ENCODE data around the gene SNTG2. TPM values are rescaled to one million over a fixed set of nuclear protein-coding genes. Genes with fewer than 3 reads are reported as not detected.

The SNTG2 gene
- total RNA-seq, 2 donors from 2014 or later = 4.1 to 11.9 TPM

DNA sequence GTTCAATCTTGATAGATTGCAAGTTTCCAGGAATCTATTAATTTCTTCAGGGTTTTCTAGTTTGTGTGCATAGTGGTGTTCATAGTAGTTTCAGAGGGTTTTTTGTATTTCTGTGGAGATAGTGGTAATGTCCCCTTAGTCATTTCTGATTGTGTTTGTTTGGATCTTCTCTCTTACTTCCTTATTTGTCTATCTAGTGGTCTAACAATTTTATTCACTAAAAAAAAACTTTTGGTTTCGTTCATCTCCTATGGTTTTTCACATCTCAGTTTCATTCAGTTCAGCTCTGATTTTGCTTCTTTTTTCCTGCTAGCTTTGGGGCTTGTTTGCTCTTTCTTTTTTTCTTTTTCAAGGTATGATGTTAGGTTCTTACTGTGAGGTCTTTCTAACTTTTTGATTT, 94.5 kb downstream of the SNTG2 start:
- no peaks in the 10 kb centered on the region for H3K4me1 ChIP-seq (ENCODE audit: control insufficient read depth, insufficient read depth, low read length)
- TF ChIP-seq, protein P1, sequence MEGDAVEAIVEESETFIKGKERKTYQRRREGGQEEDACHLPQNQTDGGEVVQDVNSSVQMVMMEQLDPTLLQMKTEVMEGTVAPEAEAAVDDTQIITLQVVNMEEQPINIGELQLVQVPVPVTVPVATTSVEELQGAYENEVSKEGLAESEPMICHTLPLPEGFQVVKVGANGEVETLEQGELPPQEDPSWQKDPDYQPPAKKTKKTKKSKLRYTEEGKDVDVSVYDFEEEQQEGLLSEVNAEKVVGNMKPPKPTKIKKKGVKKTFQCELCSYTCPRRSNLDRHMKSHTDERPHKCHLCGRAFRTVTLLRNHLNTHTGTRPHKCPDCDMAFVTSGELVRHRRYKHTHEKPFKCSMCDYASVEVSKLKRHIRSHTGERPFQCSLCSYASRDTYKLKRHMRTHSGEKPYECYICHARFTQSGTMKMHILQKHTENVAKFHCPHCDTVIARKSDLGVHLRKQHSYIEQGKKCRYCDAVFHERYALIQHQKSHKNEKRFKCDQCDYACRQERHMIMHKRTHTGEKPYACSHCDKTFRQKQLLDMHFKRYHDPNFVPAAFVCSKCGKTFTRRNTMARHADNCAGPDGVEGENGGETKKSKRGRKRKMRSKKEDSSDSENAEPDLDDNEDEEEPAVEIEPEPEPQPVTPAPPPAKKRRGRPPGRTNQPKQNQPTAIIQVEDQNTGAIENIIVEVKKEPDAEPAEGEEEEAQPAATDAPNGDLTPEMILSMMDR (conservative IDR thresholded peaks at IDR 0.05) = no peak
- peaks cover 6% of the 10 kb centered on the region for H3K9me3 ChIP-seq (ENCODE audit: control insufficient read depth, low read length)
- H3K4me3 Mint-ChIP-seq = no peak overlapping the region
- 88% methylated on average over 1 of the region's 1 CpG; no CpG with 5 or more reads in 1 of the 2 experiments for WGBS, 2 experiments (ENCODE audit: insufficient coverage in 1 of 2, insufficient read length in 1 of 2)
- H3K27me3 Mint-ChIP-seq (ENCODE audit: insufficient read depth) = no peaks in the 10 kb centered on the region
- H3K4me1 Mint-ChIP-seq = no peaks in the 10 kb centered on the region
- H3K36me3 Mint-ChIP-seq (ENCODE audit: low read depth) = peaks cover 15% of the 10 kb centered on the region
- H3K9me3 Mint-ChIP-seq = peaks cover 46% of the 10 kb centered on the region
- no peak overlapping the region for H3K27ac Mint-ChIP-seq
- H3K4me3 ChIP-seq (ENCODE audit: low read length) = no peak overlapping the region
- no peak overlapping the region for H3K27ac ChIP-seq (ENCODE audit: low read depth, low read length)
- H3K36me3 ChIP-seq (ENCODE audit: control insufficient read depth, insufficient read depth, low read length) = no peaks in the 10 kb centered on the region
- no peak for DNase-seq
- no peak overlapping the region for H3K9ac ChIP-seq (ENCODE audit: extremely low read depth, low read length, poor library complexity, severe bottlenecking)
- no peaks in the 10 kb centered on the region for H3K27me3 ChIP-seq (ENCODE audit: control insufficient read depth, insufficient read depth, low read length, poor library complexity, severe bottlenecking)

DNA sequence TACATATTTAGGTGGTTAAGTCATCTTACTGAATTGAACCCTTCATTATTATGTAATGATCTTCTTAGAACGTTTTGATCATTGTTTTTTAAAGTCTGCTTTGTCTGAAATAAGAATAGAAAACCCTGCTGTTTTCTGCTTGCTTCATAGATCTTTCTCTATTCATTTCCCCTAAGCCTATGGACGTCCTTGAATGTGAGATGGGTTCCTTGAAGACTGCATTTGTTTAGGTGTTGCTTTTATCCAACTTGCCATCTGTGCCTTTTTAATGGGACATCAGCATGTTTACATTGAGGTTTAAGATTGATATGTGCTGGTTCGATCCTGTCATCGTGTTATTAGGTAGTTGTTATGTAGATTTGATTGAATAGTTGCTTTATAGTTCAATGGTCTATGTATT, 95.4 kb downstream of the SNTG2 start:
- H3K4me1 ChIP-seq (ENCODE audit: control insufficient read depth, insufficient read depth, low read length) = no peaks in the 10 kb centered on the region
- H3K27me3 ChIP-seq (ENCODE audit: control insufficient read depth, insufficient read depth, low read length, poor library complexity, severe bottlenecking) = no peaks in the 10 kb centered on the region
- no peaks in the 10 kb centered on the region for H3K4me1 Mint-ChIP-seq
- TF ChIP-seq, protein P1 (conservative IDR thresholded peaks at IDR 0.05) = no peak
- peaks cover 6% of the 10 kb centered on the region for H3K9me3 ChIP-seq (ENCODE audit: control insufficient read depth, low read length)
- H3K27me3 Mint-ChIP-seq (ENCODE audit: insufficient read depth) = no peaks in the 10 kb centered on the region
- H3K27ac Mint-ChIP-seq = no peak overlapping the region
- 76 to 80% methylated on average over 4 of the region's 4 CpGs for WGBS, 2 experiments (ENCODE audit: insufficient coverage in 1 of 2, insufficient read length in 1 of 2)
- H3K36me3 Mint-ChIP-seq (ENCODE audit: low read depth) = peaks cover 12% of the 10 kb centered on the region
- no peak for DNase-seq
- H3K9ac ChIP-seq (ENCODE audit: extremely low read depth, low read length, poor library complexity, severe bottlenecking) = no peak overlapping the region
- no peak overlapping the region for H3K4me3 ChIP-seq (ENCODE audit: low read length)
- H3K27ac ChIP-seq (ENCODE audit: low read depth, low read length) = no peak overlapping the region
- no peaks in the 10 kb centered on the region for H3K36me3 ChIP-seq (ENCODE audit: control insufficient read depth, insufficient read depth, low read length)
- no peak overlapping the region for H3K4me3 Mint-ChIP-seq
- H3K9me3 Mint-ChIP-seq = peaks cover 39% of the 10 kb centered on the region

DNA sequence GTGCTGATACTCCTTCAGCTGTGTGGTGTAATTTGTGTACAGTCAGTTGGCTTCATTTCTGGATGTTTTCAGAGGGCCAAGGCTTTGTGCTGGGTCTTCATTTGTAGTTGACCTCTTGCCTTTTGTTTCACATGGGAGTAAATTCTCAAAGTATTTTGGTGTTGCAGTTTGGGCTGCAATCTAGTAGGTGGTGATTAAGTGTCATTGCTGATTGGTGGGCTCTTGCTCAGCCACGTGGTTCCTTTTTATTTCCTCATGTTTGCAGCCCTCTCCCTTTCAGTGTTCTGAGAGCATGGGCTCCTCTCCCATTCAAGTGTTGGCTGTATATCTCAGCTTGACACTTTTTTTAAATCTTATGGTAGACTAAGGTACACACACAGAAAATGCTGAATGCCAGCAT, 96.8 kb downstream of the SNTG2 start:
- no peaks in the 10 kb centered on the region for H3K27me3 Mint-ChIP-seq (ENCODE audit: insufficient read depth)
- H3K36me3 Mint-ChIP-seq (ENCODE audit: low read depth) = peaks cover 11% of the 10 kb centered on the region
- WGBS, 2 experiments (ENCODE audit: insufficient coverage in 1 of 2, insufficient read length in 1 of 2) = 35% methylated on average over 1 of the region's 1 CpG; no CpG with 5 or more reads in 1 of the 2 experiments
- H3K27me3 ChIP-seq (ENCODE audit: control insufficient read depth, insufficient read depth, low read length, poor library complexity, severe bottlenecking) = no peaks in the 10 kb centered on the region
- TF ChIP-seq, protein P1 (conservative IDR thresholded peaks at IDR 0.05) = peak; percentile 52
- H3K9me3 Mint-ChIP-seq = peaks cover 29% of the 10 kb centered on the region
- H3K27ac ChIP-seq (ENCODE audit: low read depth, low read length) = no peak overlapping the region
- no peak overlapping the region for H3K4me3 ChIP-seq (ENCODE audit: low read length)
- H3K27ac Mint-ChIP-seq = no peak overlapping the region
- no peaks in the 10 kb centered on the region for H3K4me1 Mint-ChIP-seq
- no peaks in the 10 kb centered on the region for H3K4me1 ChIP-seq (ENCODE audit: control insufficient read depth, insufficient read depth, low read length)
- H3K4me3 Mint-ChIP-seq = no peak overlapping the region
- no peak for DNase-seq
- H3K9ac ChIP-seq (ENCODE audit: extremely low read depth, low read length, poor library complexity, severe bottlenecking) = no peak overlapping the region
- peaks cover 4% of the 10 kb centered on the region for H3K9me3 ChIP-seq (ENCODE audit: control insufficient read depth, low read length)
- no peaks in the 10 kb centered on the region for H3K36me3 ChIP-seq (ENCODE audit: control insufficient read depth, insufficient read depth, low read length)

Measured in endodermal cell (in vitro differentiated cells).